GM18907 (cell line): ENCODE data around the gene NEK7.
A peak's percentile ranks its signal among the peaks of the same experiment; 100 is the strongest.
"Not testable (repeated sequence)": the region's sequence is repeated elsewhere in the genome, so short reads cannot be mapped to it uniquely, and the experiment has no call there.

Experiments
- ATAC-seq: cut with Tn5 transposase; IDR thresholded peaks from one replicate; pipeline ENCODE4 v1.9.1; 2021; ENCODE audit warnings: mild to moderate bottlenecking, moderate library complexity; ENCODE audit not compliant: unreplicated experiment

The NEK7 gene

GRCh38 chr1:198280080-198280479 lies 123.3 kb downstream of the NEK7 start:
- no peak for ATAC-seq

GRCh38 chr1:198281911-198282310 lies 125.1 kb downstream of the NEK7 start:
- ATAC-seq: no peak

DNA sequence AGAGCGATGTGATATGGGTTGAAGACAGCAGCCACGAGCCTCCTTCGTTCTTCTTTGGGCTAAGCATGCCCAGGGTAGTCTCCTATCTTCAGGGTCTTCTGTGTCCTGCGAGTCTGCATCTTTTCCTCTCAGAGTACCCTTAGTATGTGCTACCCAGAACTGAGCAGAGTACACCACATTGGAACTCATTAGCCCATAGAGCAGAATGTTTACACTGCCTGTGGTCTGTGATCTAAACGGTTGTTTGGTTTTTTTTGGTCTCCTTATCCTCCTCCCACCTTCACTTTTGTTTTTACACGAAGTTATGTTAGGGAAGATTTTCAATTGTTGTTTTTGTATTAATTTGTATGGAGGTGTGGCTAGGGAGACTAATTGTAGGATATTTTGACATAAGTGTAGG lies 126.4 kb downstream of the NEK7 start:
- ATAC-seq: peak; percentile 72

DNA sequence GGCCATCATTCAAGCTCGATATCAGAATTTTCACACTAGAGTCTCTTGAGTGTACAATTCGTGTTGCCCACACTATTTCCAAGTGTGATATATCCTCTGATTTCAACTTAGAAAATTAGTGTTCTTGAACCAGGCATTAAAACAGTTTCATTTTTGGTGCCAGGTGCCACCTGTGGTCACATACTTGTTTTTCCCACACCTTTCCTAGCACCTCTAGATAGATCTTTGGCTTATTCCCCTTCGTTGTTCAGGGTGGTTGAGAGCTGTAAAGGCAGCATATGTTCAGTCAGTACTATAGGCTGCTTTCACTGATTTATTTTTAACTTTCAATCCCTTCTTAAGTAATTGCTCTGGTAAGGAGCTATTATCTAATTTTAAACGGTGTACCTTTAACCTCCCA lies 131.1 kb downstream of the NEK7 start:
- no peak for ATAC-seq

GRCh38 chr1:198290089-198290683 lies 133.4 kb downstream of the NEK7 start:
- ATAC-seq: no peak

- no peak for ATAC-seq
Measured at GRCh38 chr1:198291036-198291435, 134.2 kb downstream of the NEK7 start.

DNA sequence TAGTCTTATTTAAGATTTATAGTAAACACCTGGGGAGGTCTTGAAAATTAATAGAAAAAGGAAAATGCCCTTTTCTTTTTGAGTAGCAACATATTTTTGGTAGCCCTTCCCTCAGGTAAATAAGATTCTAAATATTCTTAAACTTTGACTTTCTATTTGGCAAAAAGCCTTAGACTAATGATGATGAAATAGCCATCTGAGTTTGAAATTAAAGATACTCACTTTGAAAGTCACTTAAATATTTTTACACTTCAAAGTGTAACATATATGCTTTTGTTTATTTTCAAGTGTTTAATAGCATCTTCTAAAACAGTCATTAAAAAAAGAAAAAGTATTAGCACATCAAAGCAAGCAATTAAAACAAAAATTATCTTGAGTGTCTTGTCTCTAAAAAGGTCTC lies 135.1 kb downstream of the NEK7 start:
- no peak for ATAC-seq

DNA sequence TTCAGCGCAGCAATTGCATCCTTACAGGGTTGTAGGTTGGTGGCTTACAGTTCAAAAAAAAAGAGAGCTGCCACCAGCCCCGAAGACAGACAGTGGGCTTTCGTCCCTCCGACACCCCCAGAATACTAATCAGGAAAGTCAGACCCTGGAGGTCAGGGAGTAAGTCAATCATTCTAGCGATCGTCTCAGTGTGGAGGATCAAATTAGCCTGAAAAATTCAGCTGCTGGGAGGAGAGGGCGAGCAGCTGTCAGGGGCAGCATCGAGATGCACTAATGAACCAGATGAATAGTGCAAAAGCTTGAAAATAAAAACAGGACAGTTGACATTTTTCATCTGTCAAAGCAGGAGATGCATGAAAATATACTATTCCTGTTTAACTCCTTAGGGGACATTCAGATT lies 138.4 kb downstream of the NEK7 start:
- ATAC-seq: no peak

DNA sequence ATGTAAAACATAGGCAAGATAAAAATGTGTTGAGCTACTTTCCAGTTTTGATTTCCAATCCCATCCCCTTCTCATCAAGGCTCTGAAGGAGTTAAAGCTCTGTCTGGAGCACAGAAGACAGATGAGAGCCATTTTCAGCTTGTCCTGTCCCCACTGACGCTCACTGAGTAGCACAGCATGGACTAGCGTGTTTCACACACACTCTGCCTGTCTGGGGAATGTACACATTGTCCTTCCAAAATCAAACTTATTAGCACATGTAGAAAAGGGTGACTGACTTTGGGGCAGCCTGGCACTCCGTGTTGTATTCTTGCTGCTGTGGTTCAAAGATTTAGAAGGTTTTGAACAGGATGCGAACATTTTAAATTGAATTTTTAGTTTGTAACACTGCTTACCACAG lies 139.2 kb downstream of the NEK7 start:
- ATAC-seq: no peak

GRCh38 chr1:198297281-198297680 lies 140.5 kb downstream of the NEK7 start:
- ATAC-seq: no peak

- ATAC-seq: no peak
Measured at GRCh38 chr1:198298640-198299039, 141.8 kb downstream of the NEK7 start.

DNA sequence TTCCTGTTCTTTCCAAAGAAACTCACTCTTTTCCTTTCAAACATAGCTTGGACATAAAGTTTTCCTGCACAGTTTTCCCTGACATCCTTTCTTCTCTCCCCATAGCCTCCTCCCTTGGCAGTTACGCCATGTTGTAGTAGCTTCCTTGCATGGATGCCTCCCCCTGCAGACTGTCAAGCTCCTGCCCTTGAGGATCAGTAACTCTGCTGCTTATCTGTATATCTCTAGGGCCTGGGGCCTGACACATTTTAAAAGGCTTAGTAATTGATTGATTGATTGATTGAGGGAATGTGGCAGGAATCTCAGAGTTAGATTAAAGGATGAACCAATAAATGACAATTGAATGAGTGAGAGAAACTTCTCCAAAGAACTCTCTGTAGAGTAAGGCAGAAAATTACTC lies 143.7 kb downstream of the NEK7 start:
- ATAC-seq: no peak

DNA sequence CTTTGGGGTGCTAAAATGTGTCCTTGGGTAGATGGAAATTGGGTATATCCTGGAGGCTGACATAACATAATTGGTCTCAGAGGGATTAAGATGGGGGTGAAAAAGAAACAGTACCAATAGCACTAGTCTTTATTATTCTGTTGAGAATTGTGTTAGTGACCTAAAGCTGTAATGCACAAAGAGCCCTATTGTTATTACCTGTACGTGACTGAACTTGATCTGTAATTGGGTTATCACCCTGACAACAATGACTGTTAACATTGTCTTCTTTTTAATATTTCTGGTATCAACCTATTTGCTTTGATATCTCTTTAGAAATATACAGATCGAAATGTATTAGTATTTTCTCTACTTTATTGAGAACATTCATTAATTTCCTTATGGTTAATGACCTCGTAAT lies 147.6 kb downstream of the NEK7 start:
- no peak for ATAC-seq

- not testable (repeated sequence) for ATAC-seq
Measured at GRCh38 chr1:198314817-198315216, 158.0 kb downstream of the NEK7 start.

DNA sequence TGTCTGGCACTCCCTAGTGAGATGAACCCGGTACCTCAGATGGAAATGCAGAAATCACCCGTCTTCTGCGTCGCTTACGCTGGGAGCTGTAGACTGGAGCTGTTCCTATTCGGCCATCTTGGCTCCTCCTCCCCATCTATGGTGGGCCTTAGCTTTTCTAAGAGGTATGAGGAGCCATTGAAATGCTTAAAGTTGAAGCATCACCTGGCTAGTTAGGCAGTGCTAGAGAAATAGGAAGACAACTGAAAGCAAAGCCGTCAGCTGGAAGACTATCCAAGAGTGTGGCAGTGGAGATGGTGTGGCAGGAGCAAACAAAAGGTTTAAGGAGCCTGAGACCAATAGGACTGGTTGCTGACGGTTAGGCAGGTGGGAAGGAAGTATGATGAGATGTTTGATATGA lies 158.5 kb downstream of the NEK7 start:
- not testable (repeated sequence) for ATAC-seq

DNA sequence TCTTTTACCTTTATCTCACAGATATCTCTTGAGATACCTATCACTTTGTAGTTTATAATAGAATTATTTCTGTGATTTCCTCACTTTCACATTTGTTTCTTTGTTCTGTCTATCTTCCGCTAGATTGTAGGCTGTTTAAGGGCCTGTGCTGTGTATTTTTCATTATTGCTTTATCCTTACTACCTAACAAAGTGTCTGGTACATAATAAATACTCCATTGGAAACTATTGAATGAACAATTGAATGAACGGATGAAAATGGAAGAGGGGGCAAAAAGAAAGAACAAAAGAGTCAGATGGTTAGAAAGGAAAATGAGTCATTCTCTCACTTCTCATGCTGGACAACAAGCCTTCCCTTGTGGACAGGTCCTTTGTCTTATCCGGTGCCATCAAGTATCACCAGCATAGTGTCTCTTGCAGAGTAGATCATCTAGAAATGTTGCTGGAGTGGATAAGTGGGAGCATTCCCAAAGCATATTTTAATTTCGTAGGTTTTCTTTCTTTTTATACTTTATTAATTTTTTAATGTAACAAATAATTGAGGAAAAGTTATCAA lies 159.8 kb downstream of the NEK7 start:
- ATAC-seq: no peak

GRCh38 chr1:198318085-198318484 lies 161.3 kb downstream of the NEK7 start:
- ATAC-seq: peak; percentile 77

GRCh38 chr1:198320759-198321158 lies 164.0 kb downstream of the NEK7 start:
- ATAC-seq: no peak

DNA sequence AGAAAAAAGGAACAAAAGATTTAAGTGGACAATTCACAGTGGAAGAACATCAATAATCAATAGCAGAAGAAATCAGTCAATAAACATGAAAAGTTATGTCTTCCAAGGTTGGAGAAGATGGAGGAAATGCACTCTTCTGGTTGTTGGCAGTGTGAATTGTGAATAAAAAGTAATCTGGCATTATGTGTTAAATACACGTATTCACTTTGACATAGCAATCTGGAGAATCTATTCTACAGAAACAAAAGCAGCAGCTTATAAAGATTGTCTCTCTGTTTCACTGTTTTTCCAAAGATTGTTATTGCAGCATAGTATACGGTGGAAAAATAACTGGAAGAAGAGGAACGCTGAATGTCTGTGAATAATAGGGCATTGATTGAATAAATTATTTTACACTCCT lies 169.4 kb downstream of the NEK7 start:
- no peak for ATAC-seq

DNA sequence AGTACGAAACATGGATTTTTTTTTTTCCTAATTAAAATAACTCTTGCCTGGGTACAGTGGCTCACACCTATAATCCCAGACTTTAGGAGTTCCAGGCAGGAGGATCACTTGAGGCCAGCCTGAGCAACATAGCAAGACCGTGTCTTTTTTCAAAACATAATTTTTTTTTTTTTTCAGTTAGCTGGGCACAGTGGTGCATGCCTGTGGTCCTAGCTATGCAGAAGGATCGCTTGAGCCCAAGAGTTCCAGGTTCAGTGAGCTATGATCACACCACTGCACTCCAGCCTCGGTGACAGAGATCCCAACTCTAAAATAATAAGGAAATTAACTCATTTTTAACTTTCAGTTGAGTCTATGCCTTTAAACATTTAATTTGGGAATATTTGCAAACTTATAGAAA lies 170.1 kb downstream of the NEK7 start:
- ATAC-seq: no peak

DNA sequence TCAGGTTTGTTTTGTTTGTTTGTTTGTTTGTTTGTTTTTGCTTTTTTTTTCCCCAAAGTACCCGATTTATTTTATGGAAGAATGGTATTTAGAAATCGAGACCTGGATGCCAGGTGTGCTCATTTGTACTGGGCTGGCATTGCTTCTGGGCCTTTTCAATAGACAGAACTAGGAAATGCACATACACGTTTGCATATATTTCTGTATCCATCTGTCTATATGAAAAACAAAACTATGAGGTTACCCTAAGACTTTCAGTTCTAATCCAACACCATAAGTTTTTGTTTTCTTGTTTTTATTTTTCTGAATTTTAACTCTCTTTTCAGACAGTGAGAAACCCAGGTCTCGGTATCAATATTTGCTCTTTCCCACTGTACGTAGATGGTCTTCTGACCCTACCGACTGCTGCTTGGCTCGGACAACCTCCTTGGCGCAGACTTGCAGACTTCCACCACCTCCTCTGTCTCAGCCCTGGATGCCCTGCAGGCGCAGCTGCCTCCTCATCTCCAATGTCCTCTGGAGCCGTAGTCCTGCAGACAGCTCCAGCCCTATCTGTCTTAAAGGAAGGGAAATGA lies 171.7 kb downstream of the NEK7 start:
- ATAC-seq: no peak

DNA sequence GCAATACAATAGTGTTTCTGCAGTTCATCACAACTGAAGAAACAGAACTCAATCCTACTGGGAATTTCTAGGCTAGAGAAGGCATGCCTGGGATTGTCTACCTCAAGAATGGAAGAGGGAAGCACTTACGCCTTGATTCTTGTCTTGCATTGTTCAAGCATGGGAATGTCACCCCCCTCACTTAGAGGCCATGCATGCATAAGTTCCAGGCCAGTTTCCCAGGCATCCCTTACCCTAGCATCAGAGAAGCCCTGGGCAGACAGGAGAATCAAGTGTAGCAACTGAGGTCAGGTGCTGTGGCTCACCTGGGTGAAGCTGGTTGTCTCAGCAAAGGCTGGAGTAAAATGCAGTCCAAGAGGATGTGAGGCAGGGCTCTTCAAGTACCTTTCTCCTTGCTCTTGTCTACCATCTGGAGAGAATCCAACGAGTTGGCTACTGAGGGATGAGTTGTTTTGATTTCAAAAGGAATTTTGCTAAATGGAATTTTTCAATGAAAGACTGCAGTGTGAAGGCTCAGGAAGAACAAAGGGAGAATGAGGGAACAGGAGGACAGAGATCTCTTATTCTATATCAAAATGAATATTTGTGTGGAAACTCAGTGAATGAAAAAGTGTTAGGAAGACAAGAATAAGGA lies 174.3 kb downstream of the NEK7 start:
- ATAC-seq: no peak
